Common myeloid progenitor, CD34-positive (primary cell): Measurements from ENCODE around the gene RAPSN.

Source experiments
- CTCF ChIA-PET: fragments of 350-600 bp; sonication (Branson Sonifier 250); formaldehyde crosslinking; loops from one replicate; lab custom pipeline; 2021; ENCODE audit warnings: antibody characterized with exemption; lab: Charles Lee
- POLR2A ChIA-PET: fragments of 350-600 bp; sonication (Branson Sonifier 250); formaldehyde crosslinking; loops from one replicate; lab custom pipeline; 2021; ENCODE audit warnings: antibody characterized with exemption; lab: Charles Lee
- DNase-seq, 3 donors: peaks; one replicate each; pipeline versions ENCODE4 v3.0.0 to v3.0.0-alpha.2; 2013
- H3K27ac ChIP-seq, 2 experiments: 1 replicate in 1 of 2; 2 replicates in 1 of 2; pipeline ENCODE4 v1.7.0; 2013; ENCODE audit warnings: inconsistent platforms in 2 of 2, low read length in 2 of 2, mild to moderate bottlenecking in 2 of 2, low read depth in 1 of 2, moderate library complexity in 1 of 2; ENCODE audit not compliant: severe bottlenecking in 2 of 2, insufficient read depth in 1 of 2, poor library complexity in 1 of 2
- H3K27me3 ChIP-seq, 5 experiments: replicated peaks in 2 of 5; 1 replicate in 3 of 5; 2 replicates in 2 of 5; pipeline versions ENCODE4 v1.6.1 to v1.7.0; 2013; ENCODE audit warnings: low read length in 4 of 5, mild to moderate bottlenecking in 2 of 5, moderate library complexity in 2 of 5, inconsistent platforms in 1 of 5; ENCODE audit not compliant: insufficient read depth in 5 of 5, control insufficient read depth in 4 of 5
- H3K36me3 ChIP-seq, 4 experiments: 1 replicate in 2 of 4; 2 replicates in 2 of 4; pipeline versions ENCODE4 v1.6.1 to v1.7.0; 2013; ENCODE audit warnings: low read length in 3 of 4, control low read depth in 1 of 4, mild to moderate bottlenecking in 1 of 4; ENCODE audit not compliant: control insufficient read depth in 4 of 4, insufficient read depth in 4 of 4
- H3K4me1 ChIP-seq, 4 experiments: 1 replicate in 3 of 4; 2 replicates in 1 of 4; pipeline versions ENCODE4 v1.6.1 to v1.7.1; 2013; ENCODE audit warnings: low read length in 3 of 4, mild to moderate bottlenecking in 3 of 4, control low read depth in 1 of 4, inconsistent platforms in 1 of 4, moderate library complexity in 1 of 4; ENCODE audit not compliant: control insufficient read depth in 4 of 4, insufficient read depth in 4 of 4; ENCODE audit errors: control extremely low read depth in 1 of 4
- H3K4me3 ChIP-seq, 7 experiments: 1 replicate in 4 of 7; 2 replicates in 3 of 7; pipeline versions ENCODE4 v1.5.1 to v1.7.0; 2013; ENCODE audit warnings: mild to moderate bottlenecking in 7 of 7, low read length in 6 of 7, moderate library complexity in 6 of 7, inconsistent platforms in 2 of 7, low read depth in 2 of 7, control low read depth in 1 of 7; ENCODE audit not compliant: insufficient read depth in 4 of 7, control insufficient read depth in 1 of 7; ENCODE audit errors: extremely low read depth in 1 of 7
- H3K9me3 ChIP-seq, 5 experiments: 1 replicate in 4 of 5; 2 replicates in 1 of 5; pipeline versions ENCODE4 v1.6.1 to v1.7.1; 2013; ENCODE audit warnings: low read length in 4 of 5, mild to moderate bottlenecking in 2 of 5, inconsistent platforms in 1 of 5, low read depth in 1 of 5, moderate library complexity in 1 of 5; ENCODE audit not compliant: control insufficient read depth in 4 of 5, insufficient read depth in 2 of 5; ENCODE audit errors: control extremely low read depth in 1 of 5
- WGBS: methylation state at CpG from one replicate; pipeline ENCODE4 v1.1.5; 2013; ENCODE audit not compliant: insufficient coverage; 5-methylcytosine and 5-hydroxymethylcytosine counted together

The RAPSN gene

GRCh38 chr11:47388697-47389576, 60.0 kb downstream of the RAPSN start:
- Histone ChIP-seq H3K9me3 (no peaks in the 10 kb centered on the region), H3K4me3 (peak overlapping the region in 2 of 7 experiments; percentile 19 to 34), H3K27ac (no peak overlapping the region), H3K27me3 (no peaks in the 10 kb centered on the region), H3K4me1 (peaks cover 6 to 62% (median 61%) of the 10 kb centered on the region in 4 experiments), H3K36me3 (peaks cover 0 to 6% (median 0%) of the 10 kb centered on the region in 4 experiments)
- DNase-seq = no peak
- CTCF ChIA-PET = interaction anchor here (1.2 to 13.8 kb wide), 7 partner anchors 9 to 64 kb away, joined by 3 to 138 read pairs (median 12); partner anchors contain the start of genes SLC39A13 and SPI1
- 88% methylated on average over 25 of the region's 28 CpGs for WGBS
- POLR2A ChIA-PET = interaction anchor here (0.6 to 2.7 kb wide), 4 partner anchors 10 to 29 kb away, joined by 3 to 15 read pairs (median 4); partner anchors contain the start of gene SPI1

- DNase-seq = peak in 1 of 3 donors; percentile 39
- Histone ChIP-seq H3K27ac (no peak overlapping the region), H3K9me3 (no peaks in the 10 kb centered on the region), H3K4me3 (no peak overlapping the region), H3K36me3 (peaks cover 0 to 11% (median 4%) of the 10 kb centered on the region in 4 experiments), H3K4me1 (peaks cover 6 to 59% (median 53%) of the 10 kb centered on the region in 4 experiments), H3K27me3 (no peaks in the 10 kb centered on the region)
- ChIA-PET POLR2A (interaction anchor here (0.8 to 2.7 kb wide), 2 partner anchors 10 to 15 kb away, joined by 3 to 15 read pairs; partner anchors contain the start of gene SPI1), CTCF (interaction anchor here (2.6 to 13.8 kb wide), 4 partner anchors 8 to 19 kb away, joined by 7 to 138 read pairs (median 74); partner anchors contain the start of genes SLC39A13 and SPI1)
- 77% methylated on average over 11 of the region's 13 CpGs for WGBS
These were observed 60.8 kb downstream of the RAPSN start for GRCh38 chr11:47387944-47388696.
